B cell (primary cell): Measurements from ENCODE around the gene ZNF425. TPM values are rescaled to one million over a fixed set of nuclear protein-coding genes. Genes with fewer than 3 reads are reported as not detected.

Source experiments
- ATAC-seq: fragments of 200-7000 bp; cut with Tn5 transposase; one replicate; pipeline ENCODE4 v1.10.0; 2021; ENCODE audit warnings: low read depth, mild to moderate bottlenecking, moderate number of reproducible peaks, moderate library complexity
- CTCF ChIA-PET: fragments of 350-600 bp; sonication (Branson Sonifier 250); formaldehyde crosslinking; loops from one replicate; lab custom pipeline; 2021; ENCODE audit warnings: antibody characterized with exemption, inconsistent platforms; lab: Charles Lee
- POLR2A ChIA-PET: fragments of 350-600 bp; sonication (Branson Sonifier 250); formaldehyde crosslinking; loops from one replicate; lab custom pipeline; 2021; ENCODE audit warnings: antibody characterized with exemption; lab: Charles Lee
- DNase-seq: peaks from one replicate; pipeline ENCODE4 v3.0.0; 2013
- H2AFZ ChIP-seq: 2 replicates; pipeline ENCODE4 v1.6.1; 2012; ENCODE audit warnings: mild to moderate bottlenecking, low read depth, low read length; ENCODE audit not compliant: insufficient read depth, poor library complexity, severe bottlenecking
- H3K27ac ChIP-seq, 2 donors: 1 replicate in 1 of 2; 2 replicates in 1 of 2; pipeline ENCODE4 v1.5.1; 2012 to 2013; ENCODE audit warnings: low read length in 2 of 2, mild to moderate bottlenecking in 2 of 2, moderate library complexity in 1 of 2
- H3K27me3 ChIP-seq, 4 experiments: fragments of 200-600 bp in 1 of 4; sonication (generic) in 1 of 4; replicated peaks in 1 of 4; 1 replicate in 2 of 4; 2 replicates in 2 of 4; pipeline versions ENCODE4 v1.6.1 to v1.7.0; 2013 to 2016; ENCODE audit warnings: low read length in 3 of 4, mild to moderate bottlenecking in 2 of 4, mixed read lengths in 1 of 4, moderate library complexity in 1 of 4; ENCODE audit not compliant: insufficient read depth in 4 of 4, control insufficient read depth in 3 of 4; ENCODE audit errors: control extremely low read depth in 1 of 4
- H3K36me3 ChIP-seq, 2 experiments: replicated peaks in 1 of 2; 1 replicate in 1 of 2; 2 replicates in 1 of 2; pipeline versions ENCODE4 v1.6.1 to v1.7.1; 2013; ENCODE audit warnings: low read length in 1 of 2; ENCODE audit not compliant: insufficient read depth in 2 of 2, control insufficient read depth in 1 of 2; ENCODE audit errors: control extremely low read depth in 1 of 2, extremely low read depth in 1 of 2
- H3K4me1 ChIP-seq, 2 donors: fragments of 200-600 bp in 1 of 2; sonication (generic) in 1 of 2; 1 replicate in 1 of 2; 2 replicates in 1 of 2; pipeline versions ENCODE4 v1.5.1 to v1.6.1; 2013 to 2017; ENCODE audit warnings: low read length in 2 of 2; ENCODE audit not compliant: control insufficient read depth in 2 of 2, insufficient read depth in 2 of 2
- H3K4me2 ChIP-seq: replicated peaks from 2 replicates; pipeline ENCODE3; 2012; ENCODE audit warnings: mild to moderate bottlenecking, low read depth, low read length; ENCODE audit not compliant: poor library complexity, severe bottlenecking
- H3K4me3 ChIP-seq, 5 experiments: fragments of 200-600 bp in 1 of 5; sonication (generic) in 1 of 5; 1 replicate in 3 of 5; 2 replicates in 2 of 5; pipeline versions ENCODE4 v1.5.1 to v1.7.0; 2011 to 2016; ENCODE audit warnings: low read length in 4 of 5, mild to moderate bottlenecking in 4 of 5, low read depth in 2 of 5, control low read depth in 1 of 5, moderate library complexity in 1 of 5; ENCODE audit not compliant: insufficient read depth in 1 of 5; ENCODE audit errors: control extremely low read depth in 1 of 5, extremely low read depth in 1 of 5
- H3K79me2 ChIP-seq: fragments of 200-600 bp; sonication (generic); one replicate; pipeline ENCODE4 v1.6.0; 2016; ENCODE audit warnings: low read length; ENCODE audit not compliant: control insufficient read depth, insufficient read depth
- H3K9ac ChIP-seq: fragments of 200-600 bp; sonication (generic); 2 replicates; pipeline ENCODE4 v1.6.1; 2017; ENCODE audit warnings: mild to moderate bottlenecking, low read length, moderate library complexity
- H3K9me3 ChIP-seq, 3 donors: one replicate each; pipeline versions ENCODE4 v1.6.1 to v1.7.1; 2013; ENCODE audit warnings: low read length in 2 of 3; ENCODE audit not compliant: control insufficient read depth in 2 of 3, insufficient read depth in 1 of 3; ENCODE audit errors: control extremely low read depth in 1 of 3
- H4K20me1 ChIP-seq: 2 replicates; pipeline ENCODE4 v1.6.0; 2012; ENCODE audit warnings: mild to moderate bottlenecking, low read length; ENCODE audit not compliant: insufficient read depth, control insufficient read depth, poor library complexity, severe bottlenecking
- H3K27ac Mint-ChIP-seq: one replicate; pipeline ENCODE4 v1.8.0; 2021; ENCODE audit warnings: mixed read lengths
- H3K27me3 Mint-ChIP-seq: one replicate; pipeline ENCODE4 v1.8.0; 2021; ENCODE audit warnings: mixed read lengths
- H3K4me1 Mint-ChIP-seq: one replicate; pipeline ENCODE4 v1.8.0; 2021; ENCODE audit warnings: mixed read lengths
- H3K4me3 Mint-ChIP-seq: one replicate; pipeline ENCODE4 v1.8.0; 2021; ENCODE audit warnings: mixed read lengths
- H3K9me3 Mint-ChIP-seq: one replicate; pipeline ENCODE4 v1.8.0; 2022; ENCODE audit warnings: mixed read lengths; ENCODE audit not compliant: insufficient read depth
- EZH2 ChIP-seq: IDR thresholded peaks from 2 replicates; pipeline ENCODE4 v1.6.1; 2012; ENCODE audit warnings: borderline replicate concordance, low read depth, mild to moderate bottlenecking, moderate library complexity, low read length; ENCODE audit not compliant: insufficient read depth, poor library complexity, severe bottlenecking
- WGBS: methylation state at CpG from one replicate; pipeline ENCODE4 v1.1.5; 2013; ENCODE audit warnings: missing lambda C conversion rate; ENCODE audit not compliant: insufficient coverage; 5-methylcytosine and 5-hydroxymethylcytosine counted together
- intact Hi-C: fragments of 100-400 bp; cut with micrococcal nuclease; formaldehyde crosslinking; loops from one replicate; pipeline ENCODE4 v1.10.0; 2022
- polyA plus RNA-seq: library from polyadenylated mRNA; depleted of rRNA; stranded (reverse); fragments of >200 nt; gene quantifications from 2 replicates; pipeline ENCODE4 v1.2.3, GENCODE V29; 2012
- total RNA-seq, 2 donors: library from RNA; stranded (reverse); fragments of 120-200 nt in 1 of 2; gene quantifications; 1 replicate in 1 of 2; 2 replicates in 1 of 2; pipeline versions ENCODE4 v1.2.3 to v1.2.4, GENCODE V29; 2013 to 2022
- TF ChIP-seq, protein P1 (sequence below): fragments of 200-600 bp; IDR thresholded peaks from one replicate; pipeline ENCODE4 v1.8.0; 2022; ENCODE audit warnings: antibody characterized with exemption, mild to moderate bottlenecking

ZNF425 gene
- total and polyA plus RNA-seq, 2 donors (not counting 1 experiment from before 2014, with no cell fraction given) = 0.48 to 3.3 TPM

DNA sequence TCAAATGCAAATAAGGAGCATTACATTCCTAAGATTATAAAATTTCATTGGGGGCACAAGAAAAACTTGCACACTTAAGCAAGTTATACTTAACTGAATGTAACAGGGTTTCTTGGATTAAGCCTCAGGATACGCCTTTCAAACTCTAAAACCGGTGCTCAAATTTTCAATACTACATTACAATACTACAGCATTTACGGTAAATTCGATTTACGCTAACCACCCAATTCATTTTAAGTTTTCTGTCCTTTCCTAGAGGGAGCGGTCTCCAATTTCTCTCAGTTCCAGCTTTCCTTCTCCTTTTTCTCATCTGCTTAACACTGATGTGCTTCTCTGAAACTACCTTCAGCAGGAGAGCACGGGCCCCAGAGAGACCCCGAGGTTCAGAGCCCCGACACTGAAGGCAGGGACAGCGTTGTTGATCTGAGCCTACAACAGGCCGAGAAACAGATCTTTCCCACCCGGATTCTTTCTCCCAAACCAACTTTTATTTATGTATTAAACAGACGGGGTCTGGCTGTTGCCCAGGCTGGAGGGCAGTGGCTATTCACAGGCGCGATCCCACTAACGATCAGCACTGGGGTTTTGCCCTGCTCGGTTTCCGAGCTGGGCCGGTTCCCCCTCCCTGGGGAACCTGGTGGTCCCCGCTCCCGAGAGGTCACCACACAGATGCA, 798 bp downstream of the ZNF425 start:
- Histone ChIP-seq H3K27ac (peak overlapping the region; percentile 75 to 89), H4K20me1 (no peaks in the 10 kb centered on the region), H3K9ac (peak overlapping the region; percentile 97), H3K9me3 (peaks cover 0 to 5% (median 3%) of the 10 kb centered on the region in 3 donors), H3K36me3 (peaks cover 0 to under 1% of the 10 kb centered on the region in 2 experiments), H3K27me3 (no peaks in the 10 kb centered on the region), H2AFZ (peak overlapping the region; percentile 100), H3K79me2 (peaks cover 14% of the 10 kb centered on the region), H3K4me1 (peaks cover 12 to 14% of the 10 kb centered on the region in 2 donors), H3K4me3 (peak overlapping the region; percentile 8 to 98 (median 88)), H3K4me2 (peak overlapping the region; percentile 94)
- Mint-ChIP-seq H3K9me3 (no peaks in the 10 kb centered on the region), H3K4me3 (peak overlapping the region; percentile 97), H3K27ac (peak overlapping the region; percentile 99), H3K4me1 (peaks cover 22% of the 10 kb centered on the region), H3K27me3 (no peaks in the 10 kb centered on the region)
- TF ChIP-seq EZH2 = no peak
- TF ChIP-seq, protein P1, sequence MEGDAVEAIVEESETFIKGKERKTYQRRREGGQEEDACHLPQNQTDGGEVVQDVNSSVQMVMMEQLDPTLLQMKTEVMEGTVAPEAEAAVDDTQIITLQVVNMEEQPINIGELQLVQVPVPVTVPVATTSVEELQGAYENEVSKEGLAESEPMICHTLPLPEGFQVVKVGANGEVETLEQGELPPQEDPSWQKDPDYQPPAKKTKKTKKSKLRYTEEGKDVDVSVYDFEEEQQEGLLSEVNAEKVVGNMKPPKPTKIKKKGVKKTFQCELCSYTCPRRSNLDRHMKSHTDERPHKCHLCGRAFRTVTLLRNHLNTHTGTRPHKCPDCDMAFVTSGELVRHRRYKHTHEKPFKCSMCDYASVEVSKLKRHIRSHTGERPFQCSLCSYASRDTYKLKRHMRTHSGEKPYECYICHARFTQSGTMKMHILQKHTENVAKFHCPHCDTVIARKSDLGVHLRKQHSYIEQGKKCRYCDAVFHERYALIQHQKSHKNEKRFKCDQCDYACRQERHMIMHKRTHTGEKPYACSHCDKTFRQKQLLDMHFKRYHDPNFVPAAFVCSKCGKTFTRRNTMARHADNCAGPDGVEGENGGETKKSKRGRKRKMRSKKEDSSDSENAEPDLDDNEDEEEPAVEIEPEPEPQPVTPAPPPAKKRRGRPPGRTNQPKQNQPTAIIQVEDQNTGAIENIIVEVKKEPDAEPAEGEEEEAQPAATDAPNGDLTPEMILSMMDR = no peak
- ATAC-seq (no peak), DNase-seq (no peak)
- CTCF ChIA-PET = interaction anchor here (1.0 to 6.2 kb wide), 10 partner anchors 22 to 298 kb away, joined by 3 to 70 read pairs (median 4); partner anchors contain the start of genes ZNF282 and ZNF398
- intact Hi-C loops = loop anchor here (5.0 kb wide), 2 partner anchors 72 to 372 kb away; partner anchors contain the start of genes ZNF282 and ZNF746
- WGBS = 8% methylated on average over 17 of the region's 21 CpGs
- POLR2A ChIA-PET = interaction anchor here (0.6 to 3.4 kb wide), 4 partner anchors 10 to 70 kb away, joined by 3 to 42 read pairs (median 6); partner anchors contain the start of genes ZNF282 and ZNF398

GRCh38 chr7:149109969-149110368, 16.2 kb downstream of the ZNF425 start:
- no peaks in the 10 kb centered on the region for H3K9me3 ChIP-seq
- CTCF ChIA-PET = no interaction called here
- POLR2A ChIA-PET = no interaction called here
- no peaks in the 10 kb centered on the region for H3K79me2 ChIP-seq
- no peak for DNase-seq
- H3K27me3 ChIP-seq = no peaks in the 10 kb centered on the region
- H3K4me3 Mint-ChIP-seq = no peak overlapping the region
- H3K4me3 ChIP-seq = no peak overlapping the region
- no peaks in the 10 kb centered on the region for H3K4me1 Mint-ChIP-seq
- no peak overlapping the region for H3K27ac ChIP-seq
- H3K4me2 ChIP-seq = no peak overlapping the region
- no peak overlapping the region for H3K27ac Mint-ChIP-seq
- H3K4me1 ChIP-seq = no peaks in the 10 kb centered on the region
- intact Hi-C loops = no loop called here
- H4K20me1 ChIP-seq = no peaks in the 10 kb centered on the region
- TF ChIP-seq EZH2 = no peak
- TF ChIP-seq, protein P1 = no peak
- H3K36me3 ChIP-seq = no peaks in the 10 kb centered on the region
- no peak for ATAC-seq
- H3K9me3 Mint-ChIP-seq = no peaks in the 10 kb centered on the region
- no peak overlapping the region for H2AFZ ChIP-seq
- H3K27me3 Mint-ChIP-seq = no peaks in the 10 kb centered on the region
- no peak overlapping the region for H3K9ac ChIP-seq
- WGBS = 91% methylated on average over 7 of the region's 12 CpGs
